ENCODE measurements around the gene APLNR.

APLNR gene

GRCh38 chr11:57256119-57256518 is 19.1 kb upstream of the APLNR start:
- no peak for TF ChIP-seq MAX (IDR thresholded peaks at IDR 0.05; ENCODE audit: low read depth, low read length)
- TF ChIP-seq POLR2A (IDR thresholded peaks at IDR 0.05; ENCODE audit: extremely low read depth, insufficient read length): no peak
- TF ChIP-seq MYC (IDR thresholded peaks at IDR 0.05; ENCODE audit: low read depth, low read length): no peak
- TF ChIP-seq, protein P1, sequence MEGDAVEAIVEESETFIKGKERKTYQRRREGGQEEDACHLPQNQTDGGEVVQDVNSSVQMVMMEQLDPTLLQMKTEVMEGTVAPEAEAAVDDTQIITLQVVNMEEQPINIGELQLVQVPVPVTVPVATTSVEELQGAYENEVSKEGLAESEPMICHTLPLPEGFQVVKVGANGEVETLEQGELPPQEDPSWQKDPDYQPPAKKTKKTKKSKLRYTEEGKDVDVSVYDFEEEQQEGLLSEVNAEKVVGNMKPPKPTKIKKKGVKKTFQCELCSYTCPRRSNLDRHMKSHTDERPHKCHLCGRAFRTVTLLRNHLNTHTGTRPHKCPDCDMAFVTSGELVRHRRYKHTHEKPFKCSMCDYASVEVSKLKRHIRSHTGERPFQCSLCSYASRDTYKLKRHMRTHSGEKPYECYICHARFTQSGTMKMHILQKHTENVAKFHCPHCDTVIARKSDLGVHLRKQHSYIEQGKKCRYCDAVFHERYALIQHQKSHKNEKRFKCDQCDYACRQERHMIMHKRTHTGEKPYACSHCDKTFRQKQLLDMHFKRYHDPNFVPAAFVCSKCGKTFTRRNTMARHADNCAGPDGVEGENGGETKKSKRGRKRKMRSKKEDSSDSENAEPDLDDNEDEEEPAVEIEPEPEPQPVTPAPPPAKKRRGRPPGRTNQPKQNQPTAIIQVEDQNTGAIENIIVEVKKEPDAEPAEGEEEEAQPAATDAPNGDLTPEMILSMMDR (IDR thresholded peaks at IDR 0.05; ENCODE audit: low read depth, low read length): no peak
- DNase-seq (ENCODE audit: low read depth): no peak
- no peak overlapping the region for H3K4me3 ChIP-seq (ENCODE audit: low read depth, low read length)

GRCh38 chr11:57255618-57256017 is 18.6 kb upstream of the APLNR start:
- H3K4me3 ChIP-seq (ENCODE audit: low read depth, low read length): no peak overlapping the region
- TF ChIP-seq, protein P1 (IDR thresholded peaks at IDR 0.05; ENCODE audit: low read depth, low read length): no peak
- TF ChIP-seq MAX (IDR thresholded peaks at IDR 0.05; ENCODE audit: low read depth, low read length) (no peak), POLR2A (IDR thresholded peaks at IDR 0.05; ENCODE audit: extremely low read depth, insufficient read length) (no peak), MYC (IDR thresholded peaks at IDR 0.05; ENCODE audit: low read depth, low read length) (no peak)
- DNase-seq (ENCODE audit: low read depth): no peak

DNA sequence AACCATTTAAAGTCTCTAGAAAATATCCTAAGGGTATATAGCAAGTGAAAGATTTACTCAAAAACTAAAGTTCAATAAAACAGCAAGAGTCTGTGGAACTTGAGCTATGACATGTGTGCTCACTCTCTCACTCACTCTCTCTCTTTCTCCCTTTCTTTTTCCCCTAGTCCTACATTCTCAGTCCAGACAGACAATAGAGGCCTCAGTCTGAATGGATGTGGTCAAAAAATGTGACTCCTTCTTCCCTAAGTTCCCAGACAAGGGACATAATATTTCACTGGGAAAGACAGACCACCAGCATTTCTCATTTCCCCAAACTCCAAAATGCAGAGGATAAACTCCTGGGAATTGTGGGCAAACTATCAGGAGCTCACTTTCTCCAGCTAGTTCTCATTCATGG is 17.6 kb upstream of the APLNR start:
- H3K4me3 ChIP-seq (ENCODE audit: low read depth, low read length): no peak overlapping the region
- TF ChIP-seq MYC (IDR thresholded peaks at IDR 0.05; ENCODE audit: low read depth, low read length) (no peak), POLR2A (IDR thresholded peaks at IDR 0.05; ENCODE audit: extremely low read depth, insufficient read length) (no peak), MAX (IDR thresholded peaks at IDR 0.05; ENCODE audit: low read depth, low read length) (no peak)
- TF ChIP-seq, protein P1 (IDR thresholded peaks at IDR 0.05; ENCODE audit: low read depth, low read length): no peak
- DNase-seq (ENCODE audit: low read depth): no peak

- H3K4me3 ChIP-seq (ENCODE audit: low read depth, low read length): no peak overlapping the region
- no peak for TF ChIP-seq MYC (IDR thresholded peaks at IDR 0.05; ENCODE audit: low read depth, low read length)
- TF ChIP-seq MAX (IDR thresholded peaks at IDR 0.05; ENCODE audit: low read depth, low read length): no peak
- TF ChIP-seq POLR2A (IDR thresholded peaks at IDR 0.05; ENCODE audit: extremely low read depth, insufficient read length): no peak
- TF ChIP-seq, protein P1 (IDR thresholded peaks at IDR 0.05; ENCODE audit: low read depth, low read length): no peak
- no peak for DNase-seq (ENCODE audit: low read depth)
Observed at GRCh38 chr11:57251491-57252104, 14.5 kb upstream of the APLNR start.

- DNase-seq (ENCODE audit: low read depth): no peak
- TF ChIP-seq, protein P1 (IDR thresholded peaks at IDR 0.05; ENCODE audit: low read depth, low read length): no peak
Observed at GRCh38 chr11:57251037-57251436, 14.0 kb upstream of the APLNR start.

More at GRCh38 chr11:57251037-57251436, 14.0 kb upstream of the APLNR start:
- no peak overlapping the region for H3K4me3 ChIP-seq (ENCODE audit: low read depth, low read length)
